ENCODE data around the gene NUAK1.

The NUAK1 gene

GRCh38 chr12:106132175-106133135 is 6.3 kb downstream of the NUAK1 start:
- no peak overlapping the region for H3K27ac ChIP-seq
- no peak for DNase-seq (ENCODE audit: low read depth, low spot score)

- DNase-seq (ENCODE audit: low read depth, low spot score): no peak
- no peak overlapping the region for H3K27ac ChIP-seq
Observed at GRCh38 chr12:106131676-106132075, 7.1 kb downstream of the NUAK1 start.

- H3K27ac ChIP-seq: no peak overlapping the region
- DNase-seq (ENCODE audit: low read depth, low spot score): no peak
Observed at GRCh38 chr12:106130474-106131113, 8.2 kb downstream of the NUAK1 start.

GRCh38 chr12:106128585-106129328 is 10.0 kb downstream of the NUAK1 start:
- no peak overlapping the region for H3K27ac ChIP-seq
- no peak for DNase-seq (ENCODE audit: low read depth, low spot score)

- H3K27ac ChIP-seq: peak overlapping the region; percentile 66
- no peak for DNase-seq (ENCODE audit: low read depth, low spot score)
Observed at GRCh38 chr12:106127338-106128126, 11.2 kb downstream of the NUAK1 start.

- peak overlapping the region; percentile 66 for H3K27ac ChIP-seq
- DNase-seq (ENCODE audit: low read depth, low spot score): no peak
Observed at GRCh38 chr12:106126441-106127337, 12.1 kb downstream of the NUAK1 start.

- no peak overlapping the region for H3K27ac ChIP-seq
- DNase-seq (ENCODE audit: low read depth, low spot score): no peak
Observed at GRCh38 chr12:106125351-106126095, 13.2 kb downstream of the NUAK1 start.

GRCh38 chr12:106123551-106124081 is 15.1 kb downstream of the NUAK1 start:
- no peak overlapping the region for H3K27ac ChIP-seq
- DNase-seq (ENCODE audit: low read depth, low spot score): no peak

- DNase-seq (ENCODE audit: low read depth, low spot score): no peak
- no peak overlapping the region for H3K27ac ChIP-seq
Observed at GRCh38 chr12:106123110-106123509, 15.6 kb downstream of the NUAK1 start.

GRCh38 chr12:106122004-106122403 is 16.8 kb downstream of the NUAK1 start:
- no peak overlapping the region for H3K27ac ChIP-seq
- no peak for DNase-seq (ENCODE audit: low read depth, low spot score)

- no peak for DNase-seq (ENCODE audit: low read depth, low spot score)
- H3K27ac ChIP-seq: no peak overlapping the region
Observed at GRCh38 chr12:106120519-106121105, 18.1 kb downstream of the NUAK1 start.

GRCh38 chr12:106119301-106119700 is 19.5 kb downstream of the NUAK1 start:
- no peak overlapping the region for H3K27ac ChIP-seq
- no peak for DNase-seq (ENCODE audit: low read depth, low spot score)

GRCh38 chr12:106118381-106119130 is 20.2 kb downstream of the NUAK1 start:
- H3K27ac ChIP-seq: no peak overlapping the region
- DNase-seq (ENCODE audit: low read depth, low spot score): no peak

GRCh38 chr12:106115440-106115839 is 23.3 kb downstream of the NUAK1 start:
- peak overlapping the region; percentile 95 for H3K27ac ChIP-seq
- DNase-seq (ENCODE audit: low read depth, low spot score): no peak

GRCh38 chr12:106114447-106115068 is 24.2 kb downstream of the NUAK1 start:
- peak overlapping the region; percentile 95 for H3K27ac ChIP-seq
- no peak for DNase-seq (ENCODE audit: low read depth, low spot score)

GRCh38 chr12:106113824-106114446 is 24.8 kb downstream of the NUAK1 start:
- DNase-seq (ENCODE audit: low read depth, low spot score): no peak
- peak overlapping the region; percentile 95 for H3K27ac ChIP-seq
